GM12878 (cell line): Measurements from ENCODE around the gene TRABD2B.

Experiments
- BRCA1 ChIP-seq: IDR thresholded peaks from 2 replicates; pipeline ENCODE4 v1.6.1; 2011; ENCODE audit warnings: low read depth, low read length, improper control_type of control experiment
- CEBPB ChIP-seq, 2 experiments: fragments of 150-350 bp in 1 of 2; IDR thresholded peaks; 2 replicates each; pipeline ENCODE4 v1.6.1; 2012 to 2014; ENCODE audit warnings: low read depth in 2 of 2, low read length in 2 of 2, borderline replicate concordance in 1 of 2, inconsistent platforms in 1 of 2
- EGR1 ChIP-seq, 2 experiments: IDR thresholded peaks; 1 replicate in 1 of 2; 2 replicates in 1 of 2; pipeline ENCODE4 v1.6.1; 2011 to 2012; ENCODE audit warnings: low read depth in 2 of 2, low read length in 2 of 2, borderline replicate concordance in 1 of 2, mild to moderate bottlenecking in 1 of 2, moderate library complexity in 1 of 2
- POLR2AphosphoS5 ChIP-seq: IDR thresholded peaks from 2 replicates; pipeline ENCODE4 v1.6.1; 2011; ENCODE audit warnings: mild to moderate bottlenecking, low read length, inconsistent platforms
- RAD21 ChIP-seq: IDR thresholded peaks from 2 replicates; pipeline ENCODE4 v1.6.1; 2011; ENCODE audit warnings: mild to moderate bottlenecking, low read depth, low read length, moderate library complexity; ENCODE audit not compliant: insufficient read depth
- SMAD5 ChIP-seq: IDR thresholded peaks from 2 replicates; pipeline ENCODE4 v1.6.1; 2016; ENCODE audit warnings: antibody characterized with exemption, low read depth
- SREBF1 ChIP-seq: IDR thresholded peaks from 2 replicates; pipeline ENCODE4 v1.6.1; 2012; ENCODE audit warnings: mild to moderate bottlenecking, low read length
- TAF1 ChIP-seq: IDR thresholded peaks from 2 replicates; pipeline ENCODE4 v1.6.1; 2011; ENCODE audit warnings: mild to moderate bottlenecking, low read depth, low read length, borderline replicate concordance
- TF ChIP-seq, protein P1 (sequence below): fragments of 450-650 bp; IDR thresholded peaks from 2 replicates; pipeline ENCODE4 v1.6.1; 2017; ENCODE audit warnings: mild to moderate bottlenecking
- TF ChIP-seq, protein P2 (sequence below), 3 experiments: IDR thresholded peaks in 2 of 3; conservative IDR thresholded peaks in 1 of 3; 2 replicates each; pipeline ENCODE4 v1.5.1; 2011; ENCODE audit warnings: low read depth in 3 of 3, low read length in 3 of 3, mild to moderate bottlenecking in 3 of 3, control low read depth in 2 of 3, moderate library complexity in 2 of 3, inconsistent platforms in 1 of 3, mixed read lengths in 1 of 3; ENCODE audit not compliant: control insufficient read depth in 2 of 3, insufficient read depth in 1 of 3; ENCODE audit errors: extremely low read depth in 1 of 3
- TF ChIP-seq, protein P3 (sequence below): fragments of 450-650 bp; IDR thresholded peaks from 2 replicates; pipeline ENCODE4 v1.6.1; 2017; ENCODE audit warnings: antibody characterized with exemption, mild to moderate bottlenecking, moderate library complexity
- TF ChIP-seq, protein P4 (sequence below): IDR thresholded peaks from 2 replicates; pipeline ENCODE4 v1.6.1; 2011; ENCODE audit warnings: low read depth, low read length, improper control_type of control experiment, borderline replicate concordance

DNA sequence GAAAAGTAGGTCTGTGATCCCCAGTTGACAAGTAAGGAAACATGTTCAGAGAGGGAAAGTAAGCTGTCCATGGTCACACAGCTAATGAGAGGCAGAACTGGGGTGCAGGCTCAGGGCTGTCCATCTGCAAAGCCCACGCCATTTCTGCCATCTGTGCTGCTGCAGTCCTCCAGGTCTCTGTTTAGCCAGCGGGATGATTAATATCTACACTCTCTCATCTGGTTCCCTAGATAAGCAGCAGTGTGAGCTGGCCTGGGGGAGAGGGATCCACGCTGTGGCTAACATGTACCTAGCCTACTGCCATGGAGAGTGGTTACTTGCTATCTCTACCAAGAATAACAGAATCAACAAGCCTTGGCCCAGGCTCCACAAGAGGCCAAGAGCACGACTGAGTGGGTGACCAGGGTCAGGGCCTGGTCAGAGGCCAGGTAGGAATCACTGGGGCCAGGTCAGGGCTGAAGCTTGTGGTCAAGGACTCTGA, 75.2 kb downstream of the TRABD2B start:
- TF ChIP-seq TAF1 (no peak), BRCA1 (no peak), RAD21 (no peak), EGR1 (IDR thresholded peaks at IDR 0.05; ENCODE audit: borderline replicate concordance in 1 of 2, low read depth in 2 of 2, low read length in 2 of 2) (no peak), SREBF1 (no peak), CEBPB (IDR thresholded peaks at IDR 0.05; ENCODE audit: borderline replicate concordance in 1 of 2, low read depth in 2 of 2, low read length in 2 of 2) (no peak), SMAD5 (no peak), POLR2AphosphoS5 (no peak)
- TF ChIP-seq, protein P1, sequence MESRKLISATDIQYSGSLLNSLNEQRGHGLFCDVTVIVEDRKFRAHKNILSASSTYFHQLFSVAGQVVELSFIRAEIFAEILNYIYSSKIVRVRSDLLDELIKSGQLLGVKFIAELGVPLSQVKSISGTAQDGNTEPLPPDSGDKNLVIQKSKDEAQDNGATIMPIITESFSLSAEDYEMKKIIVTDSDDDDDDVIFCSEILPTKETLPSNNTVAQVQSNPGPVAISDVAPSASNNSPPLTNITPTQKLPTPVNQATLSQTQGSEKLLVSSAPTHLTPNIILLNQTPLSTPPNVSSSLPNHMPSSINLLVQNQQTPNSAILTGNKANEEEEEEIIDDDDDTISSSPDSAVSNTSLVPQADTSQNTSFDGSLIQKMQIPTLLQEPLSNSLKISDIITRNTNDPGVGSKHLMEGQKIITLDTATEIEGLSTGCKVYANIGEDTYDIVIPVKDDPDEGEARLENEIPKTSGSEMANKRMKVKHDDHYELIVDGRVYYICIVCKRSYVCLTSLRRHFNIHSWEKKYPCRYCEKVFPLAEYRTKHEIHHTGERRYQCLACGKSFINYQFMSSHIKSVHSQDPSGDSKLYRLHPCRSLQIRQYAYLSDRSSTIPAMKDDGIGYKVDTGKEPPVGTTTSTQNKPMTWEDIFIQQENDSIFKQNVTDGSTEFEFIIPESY: no peak
- TF ChIP-seq, protein P2, sequence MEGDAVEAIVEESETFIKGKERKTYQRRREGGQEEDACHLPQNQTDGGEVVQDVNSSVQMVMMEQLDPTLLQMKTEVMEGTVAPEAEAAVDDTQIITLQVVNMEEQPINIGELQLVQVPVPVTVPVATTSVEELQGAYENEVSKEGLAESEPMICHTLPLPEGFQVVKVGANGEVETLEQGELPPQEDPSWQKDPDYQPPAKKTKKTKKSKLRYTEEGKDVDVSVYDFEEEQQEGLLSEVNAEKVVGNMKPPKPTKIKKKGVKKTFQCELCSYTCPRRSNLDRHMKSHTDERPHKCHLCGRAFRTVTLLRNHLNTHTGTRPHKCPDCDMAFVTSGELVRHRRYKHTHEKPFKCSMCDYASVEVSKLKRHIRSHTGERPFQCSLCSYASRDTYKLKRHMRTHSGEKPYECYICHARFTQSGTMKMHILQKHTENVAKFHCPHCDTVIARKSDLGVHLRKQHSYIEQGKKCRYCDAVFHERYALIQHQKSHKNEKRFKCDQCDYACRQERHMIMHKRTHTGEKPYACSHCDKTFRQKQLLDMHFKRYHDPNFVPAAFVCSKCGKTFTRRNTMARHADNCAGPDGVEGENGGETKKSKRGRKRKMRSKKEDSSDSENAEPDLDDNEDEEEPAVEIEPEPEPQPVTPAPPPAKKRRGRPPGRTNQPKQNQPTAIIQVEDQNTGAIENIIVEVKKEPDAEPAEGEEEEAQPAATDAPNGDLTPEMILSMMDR (IDR thresholded peaks at IDR 0.05 in 2 of 3, conservative IDR thresholded peaks at IDR 0.05 in 1 of 3; ENCODE audit: control insufficient read depth in 2 of 3, extremely low read depth in 1 of 3, insufficient read depth in 1 of 3, low read depth in 3 of 3, low read length in 3 of 3): no peak
- TF ChIP-seq, protein P3, sequence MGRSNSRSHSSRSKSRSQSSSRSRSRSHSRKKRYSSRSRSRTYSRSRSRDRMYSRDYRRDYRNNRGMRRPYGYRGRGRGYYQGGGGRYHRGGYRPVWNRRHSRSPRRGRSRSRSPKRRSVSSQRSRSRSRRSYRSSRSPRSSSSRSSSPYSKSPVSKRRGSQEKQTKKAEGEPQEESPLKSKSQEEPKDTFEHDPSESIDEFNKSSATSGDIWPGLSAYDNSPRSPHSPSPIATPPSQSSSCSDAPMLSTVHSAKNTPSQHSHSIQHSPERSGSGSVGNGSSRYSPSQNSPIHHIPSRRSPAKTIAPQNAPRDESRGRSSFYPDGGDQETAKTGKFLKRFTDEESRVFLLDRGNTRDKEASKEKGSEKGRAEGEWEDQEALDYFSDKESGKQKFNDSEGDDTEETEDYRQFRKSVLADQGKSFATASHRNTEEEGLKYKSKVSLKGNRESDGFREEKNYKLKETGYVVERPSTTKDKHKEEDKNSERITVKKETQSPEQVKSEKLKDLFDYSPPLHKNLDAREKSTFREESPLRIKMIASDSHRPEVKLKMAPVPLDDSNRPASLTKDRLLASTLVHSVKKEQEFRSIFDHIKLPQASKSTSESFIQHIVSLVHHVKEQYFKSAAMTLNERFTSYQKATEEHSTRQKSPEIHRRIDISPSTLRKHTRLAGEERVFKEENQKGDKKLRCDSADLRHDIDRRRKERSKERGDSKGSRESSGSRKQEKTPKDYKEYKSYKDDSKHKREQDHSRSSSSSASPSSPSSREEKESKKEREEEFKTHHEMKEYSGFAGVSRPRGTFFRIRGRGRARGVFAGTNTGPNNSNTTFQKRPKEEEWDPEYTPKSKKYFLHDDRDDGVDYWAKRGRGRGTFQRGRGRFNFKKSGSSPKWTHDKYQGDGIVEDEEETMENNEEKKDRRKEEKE: no peak
- TF ChIP-seq, protein P4, sequence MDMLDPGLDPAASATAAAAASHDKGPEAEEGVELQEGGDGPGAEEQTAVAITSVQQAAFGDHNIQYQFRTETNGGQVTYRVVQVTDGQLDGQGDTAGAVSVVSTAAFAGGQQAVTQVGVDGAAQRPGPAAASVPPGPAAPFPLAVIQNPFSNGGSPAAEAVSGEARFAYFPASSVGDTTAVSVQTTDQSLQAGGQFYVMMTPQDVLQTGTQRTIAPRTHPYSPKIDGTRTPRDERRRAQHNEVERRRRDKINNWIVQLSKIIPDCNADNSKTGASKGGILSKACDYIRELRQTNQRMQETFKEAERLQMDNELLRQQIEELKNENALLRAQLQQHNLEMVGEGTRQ: no peak
